IMR-90 (cell line): ENCODE measurements around the gene COG8. TPM values are rescaled to one million over a fixed set of nuclear protein-coding genes. Genes with fewer than 3 reads are reported as not detected.

ENCODE experiments used
- ATAC-seq: fragments of 200-7000 bp; cut with Tn5 transposase; 2 replicates; pipeline ENCODE4 v1.9.1; 2020; ENCODE audit warnings: low read depth, mild to moderate bottlenecking, moderate library complexity
- BruUV-seq: library from RNA; stranded (reverse); fragments of 400-500 nt; replicated peaks from 2 replicates; lab custom pipeline; 2021; lab: Mats Ljungman, UMichigan
- CTCF ChIA-PET: fragments of 300-600 bp; formaldehyde crosslinking; extraction: SDS; loops from one replicate; lab custom pipeline; 2021; ENCODE audit warnings: antibody characterized with exemption; lab: Yijun Ruan, JAX
- POLR2A ChIA-PET: fragments of 300-600 bp; sonication (Branson Sonifier 250); formaldehyde crosslinking; loops from one replicate; lab custom pipeline; 2022; ENCODE audit warnings: antibody characterized with exemption; ENCODE audit not compliant: unreplicated experiment; lab: Charles Lee
- DNase-seq: peaks from one replicate; pipeline ENCODE4 v3.0.0; 2013
- H2AFZ ChIP-seq: replicated peaks from 2 replicates; pipeline ENCODE3; 2013; ENCODE audit warnings: low read length, mild to moderate bottlenecking; ENCODE audit not compliant: poor library complexity
- H2AK5ac ChIP-seq: 2 replicates; pipeline ENCODE4 v1.6.1; 2013; ENCODE audit warnings: low read depth, low read length, inconsistent platforms
- H2AK9ac ChIP-seq: replicated peaks from 2 replicates; pipeline ENCODE3; 2013; ENCODE audit warnings: mild to moderate bottlenecking, low read depth, low read length, moderate library complexity; ENCODE audit not compliant: poor library complexity
- H2BK120ac ChIP-seq: 2 replicates; pipeline ENCODE4 v1.6.1; 2013; ENCODE audit warnings: low read depth, low read length, inconsistent platforms
- H2BK15ac ChIP-seq: 3 replicates; pipeline ENCODE4 v1.6.1; 2013; ENCODE audit warnings: low read depth, low read length, inconsistent platforms
- H2BK20ac ChIP-seq: 2 replicates; pipeline ENCODE4 v1.6.1; 2013; ENCODE audit warnings: low read depth, mild to moderate bottlenecking, inconsistent platforms, low read length, moderate library complexity
- H2BK5ac ChIP-seq: 2 replicates; pipeline ENCODE4 v1.6.1; 2013; ENCODE audit warnings: mild to moderate bottlenecking, low read depth, low read length, inconsistent platforms; ENCODE audit not compliant: poor library complexity, severe bottlenecking
- H3K14ac ChIP-seq: replicated peaks from 2 replicates; pipeline ENCODE4 v1.6.1; 2013; ENCODE audit warnings: low read depth, low read length, inconsistent platforms
- H3K18ac ChIP-seq: 2 replicates; pipeline ENCODE4 v1.6.1; 2013; ENCODE audit warnings: low read depth, low read length, control low read depth
- H3K23ac ChIP-seq: 2 replicates; pipeline ENCODE4 v1.6.1; 2013; ENCODE audit warnings: low read depth, low read length, inconsistent platforms
- H3K27ac ChIP-seq: 2 replicates; pipeline ENCODE4 v1.5.1; 2013; ENCODE audit warnings: mild to moderate bottlenecking, control low read depth, low read length; ENCODE audit not compliant: insufficient read depth
- H3K27me3 ChIP-seq: 2 replicates; pipeline ENCODE4 v1.6.1; 2013; ENCODE audit warnings: low read length; ENCODE audit not compliant: control insufficient read depth, insufficient read depth
- H3K36me3 ChIP-seq: 2 replicates; pipeline ENCODE4 v1.6.1; 2013; ENCODE audit warnings: low read length, mixed read lengths; ENCODE audit not compliant: control insufficient read depth, insufficient read depth
- H3K4ac ChIP-seq: 2 replicates; pipeline ENCODE4 v1.6.1; 2013; ENCODE audit warnings: low read depth, low read length, inconsistent platforms
- H3K4me1 ChIP-seq: 2 replicates; pipeline ENCODE4 v1.6.1; 2013; ENCODE audit warnings: low read length, mixed read lengths; ENCODE audit not compliant: control insufficient read depth, insufficient read depth
- H3K4me2 ChIP-seq: 2 replicates; pipeline ENCODE4 v1.6.1; 2013; ENCODE audit warnings: low read depth, mild to moderate bottlenecking, control low read depth, low read length, moderate library complexity
- H3K4me3 ChIP-seq: 2 replicates; pipeline ENCODE4 v1.5.1; 2013; ENCODE audit warnings: low read depth, mild to moderate bottlenecking, control low read depth, low read length, moderate library complexity; ENCODE audit not compliant: insufficient read depth
- H3K56ac ChIP-seq: 2 replicates; pipeline ENCODE4 v1.6.1; 2013; ENCODE audit warnings: low read length, inconsistent platforms; ENCODE audit not compliant: insufficient read depth; ENCODE audit errors: extremely low read depth
- H3K79me1 ChIP-seq, 2 experiments: 2 replicates each; pipeline ENCODE4 v1.6.1; 2013; ENCODE audit warnings: low read length in 2 of 2, inconsistent platforms in 1 of 2, low read depth in 1 of 2
- H3K9ac ChIP-seq: 2 replicates; pipeline ENCODE4 v1.6.1; 2013; ENCODE audit warnings: low read depth, low read length, control low read depth
- H3K9me1 ChIP-seq: 2 replicates; pipeline ENCODE4 v1.6.1; 2013; ENCODE audit warnings: low read length, inconsistent platforms; ENCODE audit not compliant: insufficient read depth
- H3K9me3 ChIP-seq: 2 replicates; pipeline ENCODE4 v1.6.1; 2013; ENCODE audit warnings: low read length; ENCODE audit not compliant: control insufficient read depth, insufficient read depth
- H4K20me1 ChIP-seq: 2 replicates; pipeline ENCODE4 v1.6.1; 2013; ENCODE audit warnings: low read length, inconsistent platforms; ENCODE audit not compliant: insufficient read depth
- H4K5ac ChIP-seq: 2 replicates; pipeline ENCODE4 v1.6.1; 2013; ENCODE audit warnings: mild to moderate bottlenecking, low read depth, low read length, control low read depth
- H4K8ac ChIP-seq, 2 experiments: 2 replicates each; pipeline ENCODE4 v1.6.1; 2013; ENCODE audit warnings: low read depth in 2 of 2, low read length in 2 of 2, control low read depth in 1 of 2, inconsistent platforms in 1 of 2
- H4K91ac ChIP-seq: 2 replicates; pipeline ENCODE4 v1.6.1; 2013; ENCODE audit warnings: low read depth, low read length, inconsistent platforms; ENCODE audit not compliant: insufficient read depth
- CEBPB ChIP-seq: IDR thresholded peaks from 2 replicates; pipeline ENCODE4 v1.6.1; 2012; ENCODE audit warnings: low read depth, low read length, improper control_type of control experiment
- CHD1 ChIP-seq: IDR thresholded peaks from 2 replicates; pipeline ENCODE4 v1.6.1; 2012; ENCODE audit warnings: low read depth, low read length, improper control_type of control experiment
- FOS ChIP-seq: fragments of 150-350 bp; IDR thresholded peaks from 2 replicates; pipeline ENCODE4 v1.6.1; 2016; ENCODE audit warnings: low read depth, low read length
- POLR2A ChIP-seq: IDR thresholded peaks from 2 replicates; pipeline ENCODE4 v1.6.1; 2012; ENCODE audit warnings: mild to moderate bottlenecking, low read depth, low read length
- SMC3 ChIP-seq: fragments of 150-350 bp; IDR thresholded peaks from 2 replicates; pipeline ENCODE4 v1.6.1; 2016; ENCODE audit warnings: low read depth, mild to moderate bottlenecking, antibody characterized with exemption, low read length, moderate library complexity
- USF2 ChIP-seq: fragments of 150-350 bp; IDR thresholded peaks from 2 replicates; pipeline ENCODE4 v1.6.1; 2017; ENCODE audit warnings: mild to moderate bottlenecking, antibody characterized with exemption, low read length, low read depth
- WGBS, 2 experiments: methylation state at CpG; one replicate each; pipeline versions ENCODE4 v1.1.5 to v1.1.7; 2013; ENCODE audit warnings: missing lambda C conversion rate in 2 of 2; ENCODE audit not compliant: insufficient read length in 1 of 2; ENCODE audit errors: extremely low coverage in 2 of 2; 5-methylcytosine and 5-hydroxymethylcytosine counted together
- dilution Hi-C: fragments of 300-500 bp; cut with HindIII; formaldehyde crosslinking; loops from one replicate; pipeline ENCODE4 v1.14.3; 2018; ENCODE audit warnings: low sequenced_read_pairs; ENCODE audit not compliant: unreplicated experiment
- in situ Hi-C: fragments of 300-500 bp; cut with MboI; formaldehyde crosslinking; loops from 3 replicates; pipeline ENCODE4 v1.14.3; 2019; ENCODE audit warnings: low sequenced_read_pairs, inconsistent platforms, mixed read lengths
- intact Hi-C: fragments of 100-400 bp; cut with micrococcal nuclease; formaldehyde crosslinking; loops from 2 replicates; pipeline ENCODE4 v1.10.0; 2022
- polyA plus RNA-seq, 3 experiments: library from polyadenylated mRNA; depleted of rRNA; stranded (reverse); fragments of >200 nt; gene quantifications; 2 replicates each; pipeline ENCODE4 v1.2.3, GENCODE V29; 2012; ENCODE audit warnings: low replicate concordance in 1 of 3
- total RNA-seq: library from RNA; depleted of rRNA; stranded (reverse); fragments of >200 nt; gene quantifications from 2 replicates; pipeline ENCODE4 v1.2.3, GENCODE V29; 2012
- TF ChIP-seq, protein P1 (sequence below): fragments of 150-350 bp; IDR thresholded peaks from 2 replicates; pipeline ENCODE4 v1.6.1; 2016; ENCODE audit warnings: low read depth, mild to moderate bottlenecking, low read length, moderate library complexity, borderline replicate concordance

COG8 gene
- total and polyA plus RNA-seq, 2 of the 4 experiments (the other 2 are of a cell fraction): 23.4 to 26.2 TPM

DNA sequence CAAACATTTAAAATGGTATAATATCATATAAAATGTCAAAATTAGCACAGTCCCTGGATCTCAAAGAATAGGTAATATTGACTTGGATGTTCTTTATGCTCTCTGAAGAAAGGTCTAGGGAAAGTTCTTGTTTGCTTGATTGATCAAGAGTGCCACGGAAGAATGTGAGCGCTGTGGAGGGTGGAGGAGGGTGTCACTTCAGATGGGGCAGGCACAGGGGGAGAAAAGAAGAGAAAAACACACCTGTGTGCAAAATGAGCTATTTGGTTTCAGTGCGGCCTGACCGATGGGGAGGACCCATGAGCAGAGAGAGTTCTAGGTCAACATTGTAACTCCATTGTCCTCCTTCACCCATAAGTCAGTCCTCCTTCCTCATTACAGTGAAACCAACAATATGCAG, 37.1 kb downstream of the COG8 start:
- H3K9me1 ChIP-seq: peaks cover 12% of the 10 kb centered on the region
- H2BK15ac ChIP-seq: no peak overlapping the region
- ATAC-seq: no peak
- in situ Hi-C loops: no loop called here
- H3K56ac ChIP-seq: no peak overlapping the region
- peaks cover 3% of the 10 kb centered on the region; the same call in 1 of the 2 replicates for H4K20me1 ChIP-seq
- H2AFZ ChIP-seq: no peak overlapping the region
- no peak overlapping the region for H4K91ac ChIP-seq
- no peak overlapping the region for H3K4me2 ChIP-seq
- ChIA-PET CTCF (no interaction called here), POLR2A (no interaction called here)
- H3K27ac ChIP-seq: no peak overlapping the region
- no peak overlapping the region for H3K9ac ChIP-seq
- H4K8ac ChIP-seq: no peak overlapping the region
- no peak overlapping the region for H2BK120ac ChIP-seq
- H3K79me1 ChIP-seq: peaks cover 9 to 44% of the 10 kb centered on the region in 2 experiments; a peak in 3 of 4 replicates
- H3K4ac ChIP-seq: no peak overlapping the region
- H3K36me3 ChIP-seq: peaks cover 42% of the 10 kb centered on the region
- no peaks in the 10 kb centered on the region for H3K9me3 ChIP-seq
- no peak overlapping the region for H3K23ac ChIP-seq
- no peaks in the 10 kb centered on the region for H3K4me1 ChIP-seq
- no peak overlapping the region for H3K4me3 ChIP-seq
- no peaks in the 10 kb centered on the region for H3K27me3 ChIP-seq
- BruUV-seq: no TSS peak
- H3K18ac ChIP-seq: no peak overlapping the region
- WGBS, 2 experiments: 100% methylated on average over 2 of the region's 4 CpGs; no CpG with 5 or more reads in 1 of the 2 experiments
- DNase-seq: no peak
- no peak overlapping the region for H2BK20ac ChIP-seq
- no peak overlapping the region for H2AK5ac ChIP-seq
- no peak overlapping the region for H4K5ac ChIP-seq
- H3K14ac ChIP-seq: no peak overlapping the region
- H2BK5ac ChIP-seq: no peak overlapping the region
- intact Hi-C loops: no loop called here
- dilution Hi-C loops: no loop called here
- no peak for TF ChIP-seq FOS
- TF ChIP-seq POLR2A: no peak
- no peak for TF ChIP-seq CEBPB
- TF ChIP-seq SMC3: no peak
- TF ChIP-seq, protein P1, sequence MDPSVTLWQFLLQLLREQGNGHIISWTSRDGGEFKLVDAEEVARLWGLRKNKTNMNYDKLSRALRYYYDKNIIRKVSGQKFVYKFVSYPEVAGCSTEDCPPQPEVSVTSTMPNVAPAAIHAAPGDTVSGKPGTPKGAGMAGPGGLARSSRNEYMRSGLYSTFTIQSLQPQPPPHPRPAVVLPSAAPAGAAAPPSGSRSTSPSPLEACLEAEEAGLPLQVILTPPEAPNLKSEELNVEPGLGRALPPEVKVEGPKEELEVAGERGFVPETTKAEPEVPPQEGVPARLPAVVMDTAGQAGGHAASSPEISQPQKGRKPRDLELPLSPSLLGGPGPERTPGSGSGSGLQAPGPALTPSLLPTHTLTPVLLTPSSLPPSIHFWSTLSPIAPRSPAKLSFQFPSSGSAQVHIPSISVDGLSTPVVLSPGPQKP: no peak
- TF ChIP-seq USF2: no peak
- TF ChIP-seq CHD1: no peak
- H2AK9ac ChIP-seq: no peak overlapping the region
